Skeletal muscle tissue (tissue), 4 donors: ENCODE results near the gene FKBP6. TPM values are rescaled to one million over a fixed set of nuclear protein-coding genes. Genes with fewer than 3 reads are reported as not detected.
"Not testable (repeated sequence)": the region's sequence is repeated elsewhere in the genome, so short reads cannot be mapped to it uniquely, and the experiment has no call there.

Source experiments
- H3K27ac ChIP-seq: one replicate; pipeline ENCODE4 v1.7.0; 2013; ENCODE audit warnings: mild to moderate bottlenecking, low read depth, low read length, inconsistent platforms
- H3K27me3 ChIP-seq, 3 donors: one replicate each; pipeline ENCODE4 v1.7.0; 2013; ENCODE audit warnings: low read length in 3 of 3; ENCODE audit not compliant: control insufficient read depth in 3 of 3, insufficient read depth in 3 of 3
- H3K36me3 ChIP-seq, 3 donors: one replicate each; pipeline ENCODE4 v1.7.0; 2013; ENCODE audit warnings: low read length in 3 of 3; ENCODE audit not compliant: control insufficient read depth in 3 of 3, insufficient read depth in 3 of 3
- H3K4me1 ChIP-seq, 3 donors: one replicate each; pipeline ENCODE4 v1.7.0; 2013; ENCODE audit warnings: low read length in 3 of 3, mild to moderate bottlenecking in 3 of 3; ENCODE audit not compliant: control insufficient read depth in 3 of 3, insufficient read depth in 3 of 3
- H3K4me3 ChIP-seq, 3 donors: one replicate each; pipeline ENCODE4 v1.7.0; 2013; ENCODE audit warnings: low read length in 3 of 3
- H3K9ac ChIP-seq, 3 donors: one replicate each; pipeline ENCODE4 v1.7.0; 2013; ENCODE audit warnings: low read length in 3 of 3, mild to moderate bottlenecking in 3 of 3, moderate library complexity in 2 of 3, low read depth in 1 of 3
- H3K9me3 ChIP-seq, 3 donors: one replicate each; pipeline ENCODE4 v1.7.0; 2013; ENCODE audit warnings: low read length in 3 of 3; ENCODE audit not compliant: control insufficient read depth in 3 of 3
- total RNA-seq: library from RNA; depleted of rRNA; stranded (reverse); fragments of >200 nt; gene quantifications from one replicate; pipeline ENCODE4 v1.2.3, GENCODE V29; 2014
- donor health status: Osteomylitis.

The FKBP6 gene
- total RNA-seq, 1 donor from 2014 or later = under 0.01 TPM

- not testable (repeated sequence) for H3K27ac ChIP-seq, H3K36me3 ChIP-seq, H3K9me3 ChIP-seq, H3K27me3 ChIP-seq, H3K9ac ChIP-seq, H3K4me3 ChIP-seq
- H3K4me1 ChIP-seq = peaks cover 2 to 18% (median 10%) of the 10 kb centered on the region in 3 donors
Observed at GRCh38 chr7:73323434-73324080, 4.4 kb upstream of the FKBP6 start.

- peaks cover 2 to 18% (median 9%) of the 10 kb centered on the region in 3 donors for H3K4me1 ChIP-seq
- not testable (repeated sequence) for H3K27me3 ChIP-seq, H3K36me3 ChIP-seq, H3K9me3 ChIP-seq, H3K27ac ChIP-seq
- peak overlapping the region in 2 of 3 donors; percentile 16 to 51 for H3K9ac ChIP-seq
- peak overlapping the region in 1 of 3 donors; percentile 51 for H3K4me3 ChIP-seq
Observed at GRCh38 chr7:73324081-73324845, 3.7 kb upstream of the FKBP6 start.

GRCh38 chr7:73325424-73325823, 2.5 kb upstream of the FKBP6 start:
- not testable (repeated sequence) for H3K9ac ChIP-seq, H3K9me3 ChIP-seq, H3K4me1 ChIP-seq, H3K27me3 ChIP-seq, H3K27ac ChIP-seq, H3K4me3 ChIP-seq, H3K36me3 ChIP-seq

GRCh38 chr7:73327449-73327848, 512 bp upstream of the FKBP6 start:
- not testable (repeated sequence) for H3K9me3 ChIP-seq, H3K9ac ChIP-seq, H3K27me3 ChIP-seq, H3K27ac ChIP-seq, H3K4me3 ChIP-seq, H3K36me3 ChIP-seq, H3K4me1 ChIP-seq

GRCh38 chr7:73328696-73329095, 735 bp downstream of the FKBP6 start:
- Histone ChIP-seq H3K36me3 (no peaks in the 10 kb centered on the region), H3K4me3 (no peak overlapping the region), H3K9me3 (no peaks in the 10 kb centered on the region), H3K27ac (no peak overlapping the region), H3K9ac (no peak overlapping the region), H3K27me3 (peaks cover 0 to 7% (median 0%) of the 10 kb centered on the region in 3 donors), H3K4me1 (peaks cover 2 to 8% (median 3%) of the 10 kb centered on the region in 3 donors)

- Histone ChIP-seq H3K9me3 (no peaks in the 10 kb centered on the region), H3K27me3 (peaks cover 0 to 7% (median 0%) of the 10 kb centered on the region in 3 donors), H3K27ac (no peak overlapping the region), H3K9ac (no peak overlapping the region), H3K36me3 (no peaks in the 10 kb centered on the region), H3K4me3 (no peak overlapping the region), H3K4me1 (no peaks in the 10 kb centered on the region)
Observed at GRCh38 chr7:73329861-73330581, 2.1 kb downstream of the FKBP6 start.

- no peaks in the 10 kb centered on the region for H3K36me3 ChIP-seq
- no peak overlapping the region for H3K27ac ChIP-seq
- peaks cover 0 to 7% (median 0%) of the 10 kb centered on the region in 3 donors for H3K27me3 ChIP-seq
- no peaks in the 10 kb centered on the region for H3K4me1 ChIP-seq
- no peak overlapping the region for H3K9ac ChIP-seq
- no peak overlapping the region for H3K4me3 ChIP-seq
- no peaks in the 10 kb centered on the region for H3K9me3 ChIP-seq
Observed at GRCh38 chr7:73330772-73331171, 2.8 kb downstream of the FKBP6 start.

GRCh38 chr7:73332447-73332846, 4.5 kb downstream of the FKBP6 start:
- Histone ChIP-seq H3K27ac (no peak overlapping the region), H3K4me1 (no peaks in the 10 kb centered on the region), H3K9me3 (no peaks in the 10 kb centered on the region), H3K36me3 (no peaks in the 10 kb centered on the region), H3K9ac (no peak overlapping the region), H3K27me3 (peaks cover 0 to 7% (median 0%) of the 10 kb centered on the region in 3 donors), H3K4me3 (no peak overlapping the region)

GRCh38 chr7:73338321-73338720, 10.4 kb downstream of the FKBP6 start:
- no peak overlapping the region for H3K4me3 ChIP-seq
- H3K36me3 ChIP-seq = no peaks in the 10 kb centered on the region
- no peaks in the 10 kb centered on the region for H3K27me3 ChIP-seq
- H3K4me1 ChIP-seq = peaks cover 3 to 4% (median 4%) of the 10 kb centered on the region in 3 donors
- H3K27ac ChIP-seq = no peak overlapping the region
- H3K9me3 ChIP-seq = no peaks in the 10 kb centered on the region
- H3K9ac ChIP-seq = no peak overlapping the region

GRCh38 chr7:73340514-73340913, 12.6 kb downstream of the FKBP6 start:
- no peak overlapping the region for H3K9ac ChIP-seq
- H3K4me1 ChIP-seq = peaks cover 3 to 4% (median 4%) of the 10 kb centered on the region in 3 donors
- no peaks in the 10 kb centered on the region for H3K9me3 ChIP-seq
- H3K27me3 ChIP-seq = no peaks in the 10 kb centered on the region
- no peak overlapping the region for H3K4me3 ChIP-seq
- no peak overlapping the region for H3K27ac ChIP-seq
- no peaks in the 10 kb centered on the region for H3K36me3 ChIP-seq
